Breast epithelium (tissue), 3 donors: ENCODE results near the gene SGO2.

Experiments used
- POLR2A ChIP-seq: fragments of 450-650 bp; IDR thresholded peaks from one replicate; pipeline ENCODE4 v1.6.1; 2016; ENCODE audit warnings: antibody characterized with exemption, mild to moderate bottlenecking, moderate library complexity
- POLR2AphosphoS5 ChIP-seq, 3 donors: sonication (generic); formaldehyde crosslinking; IDR thresholded peaks; one replicate each; pipeline ENCODE4 v1.6.1; 2017; ENCODE audit warnings: antibody characterized with exemption in 3 of 3
- TF ChIP-seq, protein P1 (sequence below), 3 donors: fragments of 450-650 bp; IDR thresholded peaks; one replicate each; pipeline ENCODE4 v1.5.1; 2016 to 2017; ENCODE audit warnings: antibody characterized with exemption in 3 of 3, mild to moderate bottlenecking in 3 of 3, moderate library complexity in 3 of 3

DNA sequence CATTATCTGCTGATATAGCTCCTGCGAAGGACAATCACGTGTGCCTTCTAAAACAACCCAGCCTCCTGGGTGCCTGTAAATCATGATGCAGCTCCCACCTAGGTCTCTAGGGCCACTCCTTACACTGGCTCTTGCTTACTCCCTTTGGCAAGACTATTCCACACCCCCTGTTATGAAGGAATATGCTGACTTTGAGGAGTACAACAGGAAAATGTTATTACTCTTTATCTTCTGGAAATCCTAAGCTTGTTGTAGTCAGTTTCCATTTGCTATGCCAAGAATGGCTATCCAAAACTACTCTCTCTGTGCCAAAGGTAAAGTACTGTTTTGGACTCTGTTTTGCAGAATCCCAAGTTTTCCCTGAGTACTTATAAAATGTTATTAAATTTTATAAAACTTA is 7.7 kb downstream of the SGO2 start:
- TF ChIP-seq, protein P1, sequence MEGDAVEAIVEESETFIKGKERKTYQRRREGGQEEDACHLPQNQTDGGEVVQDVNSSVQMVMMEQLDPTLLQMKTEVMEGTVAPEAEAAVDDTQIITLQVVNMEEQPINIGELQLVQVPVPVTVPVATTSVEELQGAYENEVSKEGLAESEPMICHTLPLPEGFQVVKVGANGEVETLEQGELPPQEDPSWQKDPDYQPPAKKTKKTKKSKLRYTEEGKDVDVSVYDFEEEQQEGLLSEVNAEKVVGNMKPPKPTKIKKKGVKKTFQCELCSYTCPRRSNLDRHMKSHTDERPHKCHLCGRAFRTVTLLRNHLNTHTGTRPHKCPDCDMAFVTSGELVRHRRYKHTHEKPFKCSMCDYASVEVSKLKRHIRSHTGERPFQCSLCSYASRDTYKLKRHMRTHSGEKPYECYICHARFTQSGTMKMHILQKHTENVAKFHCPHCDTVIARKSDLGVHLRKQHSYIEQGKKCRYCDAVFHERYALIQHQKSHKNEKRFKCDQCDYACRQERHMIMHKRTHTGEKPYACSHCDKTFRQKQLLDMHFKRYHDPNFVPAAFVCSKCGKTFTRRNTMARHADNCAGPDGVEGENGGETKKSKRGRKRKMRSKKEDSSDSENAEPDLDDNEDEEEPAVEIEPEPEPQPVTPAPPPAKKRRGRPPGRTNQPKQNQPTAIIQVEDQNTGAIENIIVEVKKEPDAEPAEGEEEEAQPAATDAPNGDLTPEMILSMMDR (IDR thresholded peaks at IDR 0.05) = no peak
- TF ChIP-seq POLR2AphosphoS5 (IDR thresholded peaks at IDR 0.05) (no peak), POLR2A (no peak)
